Left ventricle myocardium inferior (tissue), 1 donor: ENCODE data around the gene RALGDS. TPM values are rescaled to one million over a fixed set of nuclear protein-coding genes. Genes with fewer than 3 reads are reported as not detected.
"Not testable (repeated sequence)": the region's sequence is repeated elsewhere in the genome, so short reads cannot be mapped to it uniquely, and the experiment has no call there.

ENCODE experiments used
- DNase-seq: peaks from one replicate; pipeline ENCODE4 v3.0.0-alpha.2; 2020
- H3K27ac ChIP-seq: fragments of 200-600 bp; replicated peaks from 2 replicates; pipeline ENCODE4 v1.8.0; 2021
- H3K27me3 ChIP-seq: fragments of 200-600 bp; 2 replicates; pipeline ENCODE4 v1.8.0; 2021; ENCODE audit warnings: low read depth
- H3K36me3 ChIP-seq: fragments of 200-600 bp; 2 replicates; pipeline ENCODE4 v1.8.0; 2021
- H3K4me1 ChIP-seq: fragments of 200-600 bp; 2 replicates; pipeline ENCODE4 v1.8.0; 2021
- H3K4me3 ChIP-seq: fragments of 200-600 bp; 2 replicates; pipeline ENCODE4 v1.8.0; 2021; ENCODE audit warnings: mild to moderate bottlenecking, moderate library complexity
- H3K9me3 ChIP-seq: fragments of 200-600 bp; replicated peaks from 2 replicates; pipeline ENCODE4 v1.8.0; 2021
- intact Hi-C: fragments of 100-400 bp; cut with micrococcal nuclease; formaldehyde crosslinking; loops from one replicate; pipeline ENCODE4 v1.11.0; 2022
- total RNA-seq: library from RNA; stranded (reverse); fragmentation: NEBNext Ultra II Directional; extraction: Animal tissue kit (Norgen Biotek cat#: 25700); gene quantifications from one replicate; pipeline ENCODE4 v1.2.1, GENCODE V29; 2021
- TF ChIP-seq, protein P1 (sequence below): fragments of 200-600 bp; IDR thresholded peaks from 2 replicates; pipeline ENCODE4 v1.8.0; 2021; ENCODE audit warnings: antibody characterized with exemption, mild to moderate bottlenecking, borderline replicate concordance
- donor health status: DM: no; HTN: yes; CAD: no; lungs with severe emphysema.

RALGDS gene
- total RNA-seq, 1 donor from 2014 or later: 24.6 TPM

- peaks cover 19% of the 10 kb centered on the region for H3K4me1 ChIP-seq
- H3K27me3 ChIP-seq: no peaks in the 10 kb centered on the region
- intact Hi-C loops: no loop called here
- H3K9me3 ChIP-seq: no peaks in the 10 kb centered on the region
- TF ChIP-seq, protein P1, sequence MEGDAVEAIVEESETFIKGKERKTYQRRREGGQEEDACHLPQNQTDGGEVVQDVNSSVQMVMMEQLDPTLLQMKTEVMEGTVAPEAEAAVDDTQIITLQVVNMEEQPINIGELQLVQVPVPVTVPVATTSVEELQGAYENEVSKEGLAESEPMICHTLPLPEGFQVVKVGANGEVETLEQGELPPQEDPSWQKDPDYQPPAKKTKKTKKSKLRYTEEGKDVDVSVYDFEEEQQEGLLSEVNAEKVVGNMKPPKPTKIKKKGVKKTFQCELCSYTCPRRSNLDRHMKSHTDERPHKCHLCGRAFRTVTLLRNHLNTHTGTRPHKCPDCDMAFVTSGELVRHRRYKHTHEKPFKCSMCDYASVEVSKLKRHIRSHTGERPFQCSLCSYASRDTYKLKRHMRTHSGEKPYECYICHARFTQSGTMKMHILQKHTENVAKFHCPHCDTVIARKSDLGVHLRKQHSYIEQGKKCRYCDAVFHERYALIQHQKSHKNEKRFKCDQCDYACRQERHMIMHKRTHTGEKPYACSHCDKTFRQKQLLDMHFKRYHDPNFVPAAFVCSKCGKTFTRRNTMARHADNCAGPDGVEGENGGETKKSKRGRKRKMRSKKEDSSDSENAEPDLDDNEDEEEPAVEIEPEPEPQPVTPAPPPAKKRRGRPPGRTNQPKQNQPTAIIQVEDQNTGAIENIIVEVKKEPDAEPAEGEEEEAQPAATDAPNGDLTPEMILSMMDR: no peak
- H3K27ac ChIP-seq: no peak overlapping the region
- DNase-seq: no peak
- H3K36me3 ChIP-seq: no peaks in the 10 kb centered on the region
- no peak overlapping the region for H3K4me3 ChIP-seq
These were observed 33.5 kb downstream of the RALGDS start for GRCh38 chr9:133087429-133088145.

- no peak for DNase-seq
- Histone ChIP-seq H3K27ac (no peak overlapping the region), H3K27me3 (no peaks in the 10 kb centered on the region), H3K4me3 (no peak overlapping the region), H3K36me3 (no peaks in the 10 kb centered on the region), H3K9me3 (no peaks in the 10 kb centered on the region), H3K4me1 (peaks cover 19% of the 10 kb centered on the region)
- TF ChIP-seq, protein P1: no peak
- intact Hi-C loops: no loop called here
These were observed 34.1 kb downstream of the RALGDS start for GRCh38 chr9:133086894-133087293.

DNA sequence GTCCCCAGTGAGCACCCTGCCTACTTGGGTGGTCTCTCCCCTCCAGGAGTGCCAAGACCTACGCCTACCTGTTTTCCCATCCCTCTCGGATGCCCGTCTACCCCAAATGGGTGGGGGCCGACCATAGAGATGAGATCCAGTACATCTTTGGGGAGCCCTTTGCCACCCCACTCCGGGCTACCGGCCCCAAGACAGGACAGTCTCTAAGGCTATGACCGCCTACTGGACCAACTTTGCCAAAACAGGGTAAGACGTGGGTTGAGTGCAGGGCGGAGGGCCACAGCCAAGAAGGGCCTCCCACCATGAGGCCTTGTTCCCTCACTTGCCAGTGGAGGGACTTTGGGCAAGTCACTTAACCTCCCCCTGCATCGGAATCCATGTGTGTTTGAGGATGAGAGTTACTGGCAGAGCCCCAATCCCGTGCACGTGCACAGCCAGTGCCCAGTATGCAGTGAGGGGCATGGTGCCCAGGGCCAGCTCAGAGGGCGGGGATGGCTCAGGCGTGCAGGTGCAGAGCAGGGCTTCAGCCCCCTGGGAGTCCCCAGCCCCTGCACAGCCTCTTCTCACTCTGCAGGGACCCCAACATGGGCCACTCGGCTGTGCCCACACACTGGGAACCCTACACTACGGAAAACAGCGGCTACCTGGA, 34.7 kb downstream of the RALGDS start:
- DNase-seq, H3K36me3 ChIP-seq, H3K27me3 ChIP-seq, H3K4me3 ChIP-seq, intact Hi-C loops, H3K9me3 ChIP-seq, H3K27ac ChIP-seq: not testable (repeated sequence)
- peaks cover 19% of the 10 kb centered on the region for H3K4me1 ChIP-seq

- intact Hi-C loops, H3K36me3 ChIP-seq, H3K27ac ChIP-seq, H3K27me3 ChIP-seq, DNase-seq, H3K4me3 ChIP-seq, H3K4me1 ChIP-seq, H3K9me3 ChIP-seq: not testable (repeated sequence)
These were observed 37.4 kb downstream of the RALGDS start for GRCh38 chr9:133083688-133084087.

DNA sequence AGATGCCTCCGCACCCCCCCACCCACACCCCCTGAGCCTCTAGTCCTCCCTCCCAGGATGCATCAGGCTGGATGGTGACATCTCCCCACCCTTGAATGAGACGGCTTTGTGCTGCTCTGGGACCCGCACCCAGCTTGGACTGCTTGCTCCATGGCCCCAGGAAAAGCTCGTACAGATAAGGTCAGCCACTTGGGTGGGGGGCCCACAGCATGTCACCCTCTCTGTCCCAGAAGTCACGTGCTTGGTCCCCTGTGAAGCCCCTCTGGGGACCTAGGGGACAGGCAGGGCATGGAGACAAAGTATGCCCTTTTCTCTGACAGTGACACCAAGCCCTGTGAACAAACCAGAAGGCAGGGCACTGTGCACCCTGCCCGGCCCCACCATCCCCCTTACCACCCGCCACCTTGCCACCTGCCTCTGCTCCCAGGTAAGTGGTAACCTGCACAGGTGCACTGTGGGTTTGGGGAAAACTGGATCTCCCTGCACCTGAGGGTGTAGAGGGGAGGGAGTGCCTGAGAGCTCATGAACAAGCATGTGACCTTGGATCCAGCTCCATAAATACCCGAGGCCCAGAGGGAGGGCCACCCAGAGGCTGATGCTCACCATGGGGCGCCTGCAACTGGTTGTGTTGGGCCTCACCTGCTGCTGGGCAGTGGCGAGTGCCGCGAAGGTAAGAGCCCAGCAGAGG, 38.9 kb downstream of the RALGDS start:
- H3K27ac ChIP-seq, DNase-seq, intact Hi-C loops, H3K36me3 ChIP-seq, H3K4me3 ChIP-seq, H3K4me1 ChIP-seq, H3K27me3 ChIP-seq, H3K9me3 ChIP-seq: not testable (repeated sequence)

DNA sequence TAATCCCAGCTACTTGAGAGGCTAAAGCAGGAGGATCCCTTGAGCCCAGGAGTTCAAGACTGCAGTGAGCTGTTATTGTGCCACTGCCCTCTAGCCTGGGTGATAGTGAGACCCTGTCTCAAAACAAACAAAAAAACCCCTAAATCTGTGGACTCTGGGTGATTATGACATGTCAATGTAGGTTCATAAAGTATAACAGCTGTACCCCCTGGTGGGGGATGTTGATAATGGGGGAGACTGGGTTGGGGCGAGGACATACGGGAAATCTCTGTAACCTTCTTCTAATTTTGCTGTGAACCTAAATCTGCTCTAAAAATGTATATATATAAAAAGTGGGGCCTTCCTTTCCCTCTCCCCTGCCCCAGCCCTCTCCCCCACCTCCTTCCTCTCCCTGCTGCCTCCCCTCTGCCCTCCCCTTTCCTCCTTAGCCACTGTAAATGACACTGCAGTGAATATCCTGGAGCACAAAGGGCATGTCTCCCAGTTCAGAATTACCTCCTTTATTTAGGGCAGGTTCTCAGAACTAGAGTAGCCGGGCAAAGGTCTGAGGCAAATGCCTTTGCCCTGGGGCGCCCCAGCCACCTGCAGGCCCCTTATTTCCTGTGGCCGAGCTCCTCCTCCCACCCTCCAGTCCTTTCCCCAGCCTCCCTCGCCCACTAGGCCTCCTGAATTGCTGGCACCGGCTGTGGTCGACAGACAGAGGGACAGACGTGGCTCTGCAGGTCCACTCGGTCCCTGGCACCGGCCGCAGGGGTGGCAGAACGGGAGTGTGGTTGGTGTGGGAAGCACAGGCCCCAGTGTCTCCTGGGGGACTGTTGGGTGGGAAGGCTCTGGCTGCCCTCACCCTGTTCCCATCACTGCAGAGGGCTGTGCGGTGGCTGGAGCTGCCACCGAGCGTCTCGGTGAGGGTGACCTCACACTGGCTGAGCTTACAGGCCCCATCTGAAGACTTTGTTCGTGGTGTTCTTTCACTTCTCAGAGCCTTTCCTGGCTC, 40.0 kb downstream of the RALGDS start:
- H3K4me3 ChIP-seq, intact Hi-C loops, H3K4me1 ChIP-seq, DNase-seq, H3K9me3 ChIP-seq, H3K27ac ChIP-seq, H3K36me3 ChIP-seq, H3K27me3 ChIP-seq: not testable (repeated sequence)

DNA sequence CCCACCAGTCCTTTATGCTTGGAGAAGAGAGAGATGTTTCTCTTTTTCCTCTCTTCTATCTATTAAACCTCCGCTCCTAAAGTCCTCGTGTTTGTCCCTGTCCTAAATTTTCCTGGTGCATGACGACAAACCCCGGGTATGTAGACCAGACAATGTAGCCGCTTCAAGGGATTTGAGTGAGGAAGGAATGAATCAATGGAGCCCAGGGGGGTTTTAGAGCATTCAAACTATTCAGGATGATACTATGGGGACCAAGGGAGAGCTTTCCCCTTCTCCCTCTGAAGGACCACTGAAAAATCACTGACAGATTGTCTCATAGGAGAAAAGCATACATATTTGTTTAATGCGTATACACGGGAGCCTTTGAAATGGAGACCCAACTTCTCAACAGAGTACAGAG, 40.9 kb downstream of the RALGDS start:
- Histone ChIP-seq H3K27me3 (no peaks in the 10 kb centered on the region), H3K4me3 (no peak overlapping the region), H3K36me3 (no peaks in the 10 kb centered on the region), H3K4me1 (no peaks in the 10 kb centered on the region), H3K9me3 (no peaks in the 10 kb centered on the region), H3K27ac (no peak overlapping the region)
- no peak for DNase-seq
- intact Hi-C loops: no loop called here
- TF ChIP-seq, protein P1: no peak
